GM23248 (cell line): ENCODE measurements around the gene PSMD5. TPM values are rescaled to one million over a fixed set of nuclear protein-coding genes. Genes with fewer than 3 reads are reported as not detected.

Source experiments
- DNase-seq: peaks from one replicate; pipeline ENCODE4 v3.0.0-alpha.2; 2015
- H2AFZ ChIP-seq: fragments of 200-600 bp; sonication (generic); 2 replicates; pipeline ENCODE4 v1.6.1; 2016; ENCODE audit warnings: antibody characterized with exemption
- H3F3A ChIP-seq: fragments of 200-600 bp; sonication (generic); 2 replicates; pipeline ENCODE4 v1.6.1; 2016; ENCODE audit warnings: mild to moderate bottlenecking, antibody characterized with exemption, mixed run types; ENCODE audit not compliant: insufficient read depth
- H3K27ac ChIP-seq: fragments of 200-600 bp; sonication (generic); 2 replicates; pipeline ENCODE4 v1.5.1; 2016; ENCODE audit warnings: mild to moderate bottlenecking
- H3K27me3 ChIP-seq: fragments of 200-600 bp; sonication (generic); replicated peaks from 2 replicates; pipeline ENCODE4 v1.6.1; 2016; ENCODE audit warnings: mild to moderate bottlenecking; ENCODE audit not compliant: insufficient read depth
- H3K36me3 ChIP-seq: fragments of 200-600 bp; sonication (generic); 2 replicates; pipeline ENCODE4 v1.6.1; 2016; ENCODE audit warnings: low read depth, mild to moderate bottlenecking
- H3K4me1 ChIP-seq: fragments of 200-600 bp; sonication (generic); 2 replicates; pipeline ENCODE4 v1.6.1; 2016; ENCODE audit warnings: mild to moderate bottlenecking; ENCODE audit not compliant: insufficient read depth
- H3K4me2 ChIP-seq: fragments of 200-600 bp; sonication (generic); one replicate; pipeline ENCODE4 v1.6.1; 2016; ENCODE audit warnings: mild to moderate bottlenecking; ENCODE audit not compliant: unreplicated experiment
- H3K4me3 ChIP-seq: fragments of 200-600 bp; sonication (generic); 2 replicates; pipeline ENCODE4 v1.5.1; 2016; ENCODE audit warnings: mild to moderate bottlenecking
- H3K79me2 ChIP-seq: fragments of 200-600 bp; sonication (generic); 2 replicates; pipeline ENCODE4 v1.6.1; 2016; ENCODE audit warnings: mild to moderate bottlenecking; ENCODE audit not compliant: insufficient read depth
- H3K9ac ChIP-seq: fragments of 200-600 bp; sonication (generic); 2 replicates; pipeline ENCODE4 v1.6.1; 2016; ENCODE audit warnings: mild to moderate bottlenecking
- H3K9me2 ChIP-seq: fragments of 200-600 bp; sonication (generic); 2 replicates; pipeline ENCODE4 v1.6.1; 2016; ENCODE audit warnings: mixed run types, mild to moderate bottlenecking, moderate library complexity; ENCODE audit not compliant: insufficient read depth
- H3K9me3 ChIP-seq: fragments of 200-600 bp; sonication (generic); one replicate; pipeline ENCODE4 v1.6.1; 2017; ENCODE audit warnings: low read depth
- H4K20me1 ChIP-seq: fragments of 200-600 bp; sonication (generic); 2 replicates; pipeline ENCODE4 v1.6.0; 2016; ENCODE audit not compliant: insufficient read depth
- EZH2 ChIP-seq: fragments of 200-600 bp; sonication (generic); IDR thresholded peaks from 2 replicates; pipeline ENCODE4 v1.6.1; 2018; ENCODE audit warnings: antibody characterized with exemption, mild to moderate bottlenecking; ENCODE audit not compliant: insufficient read depth, poor library complexity, severe bottlenecking
- EZH2phosphoT487 ChIP-seq: fragments of 200-600 bp; sonication (generic); IDR thresholded peaks from 2 replicates; pipeline ENCODE4 v1.6.1; 2018; ENCODE audit warnings: antibody characterized with exemption, moderate library complexity, mild to moderate bottlenecking, low read depth; ENCODE audit not compliant: insufficient read depth
- WGBS, 2 experiments: methylation state at CpG; one replicate each; pipeline ENCODE4 v1.1.6; 2015 to 2017; ENCODE audit warnings: low lambda C conversion rate in 2 of 2, low coverage in 1 of 2; ENCODE audit errors: missing lambda C conversion rate in 2 of 2; 5-methylcytosine and 5-hydroxymethylcytosine counted together
- in situ Hi-C: fragments of 300-500 bp; cut with MboI; formaldehyde crosslinking; loops from 2 replicates; pipeline ENCODE4 v1.15.0; 2020
- polyA plus RNA-seq: library from polyadenylated mRNA; unstranded; fragments of >200 nt; fragmentation: Nextera tagmentation; extraction: Ambion mirVana; gene quantifications from 2 replicates; pipeline ENCODE4 v1.2.1, GENCODE V29; 2016
- total RNA-seq: library from RNA; depleted of rRNA; stranded (reverse); fragments of >200 nt; shearing (Covaris generic); gene quantifications from 2 replicates; pipeline ENCODE4 v1.2.3, GENCODE V29; 2014

PSMD5 gene
- total and polyA plus RNA-seq, 2 experiments from 2014 or later: 37.2 to 43.3 TPM

DNA sequence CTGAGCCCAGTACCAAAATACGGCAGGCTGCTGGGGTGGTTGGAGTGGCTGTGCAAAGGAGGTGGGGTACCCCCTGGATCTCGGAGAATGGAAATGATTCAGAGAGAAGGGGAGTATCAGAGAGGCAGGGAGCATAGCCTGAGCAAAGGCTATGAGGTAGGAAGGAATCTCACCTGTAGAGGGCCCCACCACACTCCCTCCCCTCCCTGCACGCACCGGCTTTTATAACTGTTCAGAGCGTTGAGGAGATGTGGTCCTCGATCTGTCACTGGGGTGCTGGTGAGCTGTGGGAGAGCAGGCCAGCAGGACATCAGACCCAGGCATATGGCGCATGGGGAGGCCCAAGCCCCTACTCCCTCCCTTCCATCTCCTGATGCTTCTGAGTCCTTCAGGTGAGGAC is 21.1 kb upstream of the PSMD5 start:
- no peaks in the 10 kb centered on the region for H3K79me2 ChIP-seq
- H3K9me2 ChIP-seq: no peaks in the 10 kb centered on the region
- H3K9me3 ChIP-seq: no peaks in the 10 kb centered on the region
- TF ChIP-seq EZH2 (no peak), EZH2phosphoT487 (no peak)
- peaks cover 4% of the 10 kb centered on the region; the same call in 1 of the 2 replicates for H3F3A ChIP-seq
- in situ Hi-C loops: no loop called here
- DNase-seq: no peak
- no peak overlapping the region for H3K4me2 ChIP-seq
- no peaks in the 10 kb centered on the region for H3K4me1 ChIP-seq
- 92 to 94% methylated on average over 7 of the region's 7 CpGs for WGBS, 2 experiments
- no peak overlapping the region for H3K9ac ChIP-seq
- 0 out of 2 replicates have a peak, but pooled peaks cover 4% of the 10 kb centered on the region for H3K36me3 ChIP-seq
- H3K27me3 ChIP-seq: no peaks in the 10 kb centered on the region
- no peak overlapping the region for H3K4me3 ChIP-seq
- no peak overlapping the region for H3K27ac ChIP-seq
- no peaks in the 10 kb centered on the region for H4K20me1 ChIP-seq
- H2AFZ ChIP-seq: no peak overlapping the region

DNA sequence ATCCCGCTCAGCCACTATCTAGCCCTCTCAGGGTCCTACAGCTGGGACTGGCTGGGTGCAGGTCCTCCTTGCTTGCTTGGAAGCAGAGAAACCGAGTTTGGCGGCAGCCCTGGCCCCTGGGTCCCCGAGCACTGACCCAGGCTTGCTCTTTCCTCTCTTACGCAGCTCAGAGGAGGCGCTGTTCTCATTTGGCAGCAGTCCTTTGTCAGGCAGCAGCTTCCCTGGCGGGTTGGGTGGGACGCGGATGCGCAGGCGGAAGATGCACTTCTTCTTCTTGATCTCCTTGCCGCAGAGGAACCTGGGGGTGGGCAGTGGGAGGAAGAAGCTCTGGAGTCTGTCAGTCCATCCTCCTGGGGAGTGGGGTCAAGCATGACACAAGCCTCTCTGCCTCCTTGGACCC is 19.7 kb upstream of the PSMD5 start:
- H3K9ac ChIP-seq: no peak overlapping the region
- 0 out of 2 replicates have a peak, but pooled peaks cover 4% of the 10 kb centered on the region for H3K36me3 ChIP-seq
- no peak overlapping the region for H3K4me3 ChIP-seq
- H3K27me3 ChIP-seq: no peaks in the 10 kb centered on the region
- H3K79me2 ChIP-seq: no peaks in the 10 kb centered on the region
- DNase-seq: no peak
- TF ChIP-seq EZH2phosphoT487 (no peak), EZH2 (no peak)
- no peak overlapping the region for H2AFZ ChIP-seq
- no peaks in the 10 kb centered on the region for H4K20me1 ChIP-seq
- no peaks in the 10 kb centered on the region for H3K9me2 ChIP-seq
- no peaks in the 10 kb centered on the region for H3K9me3 ChIP-seq
- 90 to 95% methylated on average over 12 of the region's 12 CpGs for WGBS, 2 experiments
- no peaks in the 10 kb centered on the region for H3K4me1 ChIP-seq
- no peak overlapping the region for H3K27ac ChIP-seq
- no peaks in the 10 kb centered on the region for H3F3A ChIP-seq
- no peak overlapping the region for H3K4me2 ChIP-seq
- in situ Hi-C loops: no loop called here

DNA sequence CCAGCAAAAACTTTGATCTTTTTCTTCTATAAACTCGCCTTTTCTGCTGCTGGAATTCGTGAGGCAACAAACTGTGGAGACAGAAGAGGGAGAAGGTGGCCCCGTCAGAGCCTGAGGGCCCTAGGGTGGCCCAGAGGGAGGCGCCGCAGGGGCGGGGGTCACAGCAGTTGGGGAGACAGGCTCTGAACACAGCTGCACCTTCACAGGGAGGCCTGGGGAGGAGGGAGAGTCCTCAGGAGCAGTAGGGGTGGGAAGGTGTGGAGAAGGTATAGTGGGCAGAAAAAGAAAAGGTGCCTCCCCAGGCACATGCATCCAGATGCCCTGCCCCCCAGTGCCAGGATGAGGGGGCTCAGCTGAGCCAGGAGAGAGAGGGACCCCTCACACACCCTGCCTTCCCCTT is 19.2 kb upstream of the PSMD5 start:
- TF ChIP-seq EZH2phosphoT487: no peak
- Histone ChIP-seq H3K4me1 (no peaks in the 10 kb centered on the region), H4K20me1 (no peaks in the 10 kb centered on the region), H2AFZ (no peak overlapping the region), H3K79me2 (no peaks in the 10 kb centered on the region), H3K4me3 (no peak overlapping the region), H3K9ac (no peak overlapping the region), H3K36me3 (0 out of 2 replicates have a peak, but pooled peaks cover 4% of the 10 kb centered on the region), H3K9me2 (no peaks in the 10 kb centered on the region), H3K9me3 (no peaks in the 10 kb centered on the region), H3K4me2 (no peak overlapping the region), H3F3A (no peaks in the 10 kb centered on the region), H3K27me3 (no peaks in the 10 kb centered on the region), H3K27ac (no peak overlapping the region)
- in situ Hi-C loops: no loop called here
- WGBS, 2 experiments: 95 to 96% methylated on average over 6 of the region's 6 CpGs
- DNase-seq: no peak

DNA sequence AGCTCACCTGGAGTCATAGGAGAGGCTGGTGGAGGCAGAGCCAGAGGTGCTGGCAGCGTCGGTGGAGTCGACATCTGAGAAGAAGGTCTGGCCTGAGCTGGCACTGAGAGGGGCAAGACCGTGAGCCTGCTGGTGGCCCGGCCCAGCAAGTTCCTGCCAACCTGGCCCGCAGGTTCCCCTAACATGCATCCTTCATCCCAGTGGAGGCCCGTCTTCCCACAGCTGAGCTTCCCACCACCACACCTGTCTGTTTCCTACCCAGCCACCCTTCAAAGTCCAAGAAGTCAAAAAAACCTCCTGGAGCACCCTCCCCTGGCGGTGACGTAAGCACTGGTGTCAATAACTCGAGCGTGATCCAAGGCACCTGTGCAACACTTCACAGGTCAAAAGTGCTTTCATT is 17.4 kb upstream of the PSMD5 start:
- no peak for DNase-seq
- 0 out of 2 replicates have a peak, but pooled peaks cover 4% of the 10 kb centered on the region for H3K36me3 ChIP-seq
- no peaks in the 10 kb centered on the region for H3K9me2 ChIP-seq
- no peak for TF ChIP-seq EZH2phosphoT487
- no peak for TF ChIP-seq EZH2
- no peak overlapping the region for H3K4me3 ChIP-seq
- no peak overlapping the region for H3K9ac ChIP-seq
- H3K27me3 ChIP-seq: no peaks in the 10 kb centered on the region
- in situ Hi-C loops: no loop called here
- H3K4me2 ChIP-seq: no peak overlapping the region
- WGBS, 2 experiments: 94% methylated on average over 11 of the region's 11 CpGs
- H2AFZ ChIP-seq: no peak overlapping the region
- H3K27ac ChIP-seq: no peak overlapping the region
- no peaks in the 10 kb centered on the region for H4K20me1 ChIP-seq
- H3K79me2 ChIP-seq: no peaks in the 10 kb centered on the region
- no peaks in the 10 kb centered on the region for H3K4me1 ChIP-seq
- no peaks in the 10 kb centered on the region for H3F3A ChIP-seq
- no peaks in the 10 kb centered on the region for H3K9me3 ChIP-seq

DNA sequence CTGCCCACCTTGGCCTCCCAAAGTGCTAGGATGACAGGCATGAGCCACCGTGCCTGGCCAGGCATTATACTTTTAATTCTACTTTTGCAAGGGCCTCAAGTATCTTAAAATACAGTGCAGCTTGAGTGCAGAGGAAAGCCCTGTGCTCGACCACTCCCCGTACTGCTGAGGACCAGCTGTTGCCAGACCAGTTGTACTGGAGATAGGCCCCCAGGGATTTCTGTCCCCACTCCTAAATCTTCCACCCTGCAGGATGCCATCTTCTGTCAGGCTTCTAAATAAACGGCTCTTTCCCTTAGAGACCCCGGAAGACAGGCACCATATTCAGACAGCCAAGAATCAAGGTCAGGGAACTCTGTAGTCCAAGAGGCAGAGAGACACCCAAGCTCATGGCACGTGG is 16.6 kb upstream of the PSMD5 start:
- DNase-seq: no peak
- WGBS, 2 experiments: 76 to 77% methylated on average over 6 of the region's 6 CpGs
- TF ChIP-seq EZH2 (no peak), EZH2phosphoT487 (no peak)
- no peaks in the 10 kb centered on the region for H4K20me1 ChIP-seq
- H3K9me3 ChIP-seq: no peaks in the 10 kb centered on the region
- no peak overlapping the region for H3K27ac ChIP-seq
- no peak overlapping the region for H3K9ac ChIP-seq
- H3K9me2 ChIP-seq: no peaks in the 10 kb centered on the region
- in situ Hi-C loops: no loop called here
- H3K4me2 ChIP-seq: no peak overlapping the region
- H3F3A ChIP-seq: no peaks in the 10 kb centered on the region
- no peak overlapping the region for H3K4me3 ChIP-seq
- H3K36me3 ChIP-seq: 0 out of 2 replicates have a peak, but pooled peaks cover 4% of the 10 kb centered on the region
- no peak overlapping the region for H2AFZ ChIP-seq
- no peaks in the 10 kb centered on the region for H3K4me1 ChIP-seq
- no peaks in the 10 kb centered on the region for H3K79me2 ChIP-seq
- H3K27me3 ChIP-seq: no peaks in the 10 kb centered on the region
